ENCODE measurements around the gene PCNX2.

PCNX2 gene

DNA sequence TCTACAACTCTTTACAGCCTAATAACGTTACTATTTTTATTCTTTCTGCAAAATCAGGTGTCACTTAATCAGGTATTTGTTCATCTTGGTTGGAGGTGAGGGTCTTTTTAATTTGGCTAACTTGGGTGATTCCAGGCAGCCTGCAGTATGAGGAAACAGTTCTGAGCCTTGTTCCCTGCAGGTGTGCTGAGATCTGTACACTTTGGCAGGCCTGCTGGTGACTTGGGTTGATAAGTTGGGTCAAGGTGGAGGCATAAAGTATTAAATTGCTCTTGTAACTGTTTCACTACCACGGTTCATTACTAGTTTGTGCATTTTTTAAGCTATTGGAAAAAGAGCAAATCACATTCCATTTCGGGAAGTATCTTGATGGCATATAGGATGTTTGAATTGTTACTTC, 42.0 kb upstream of the PCNX2 start:
- no peak overlapping the region for H3K4me3 ChIP-seq (ENCODE audit: low read depth, low read length)
- TF ChIP-seq, protein P1, sequence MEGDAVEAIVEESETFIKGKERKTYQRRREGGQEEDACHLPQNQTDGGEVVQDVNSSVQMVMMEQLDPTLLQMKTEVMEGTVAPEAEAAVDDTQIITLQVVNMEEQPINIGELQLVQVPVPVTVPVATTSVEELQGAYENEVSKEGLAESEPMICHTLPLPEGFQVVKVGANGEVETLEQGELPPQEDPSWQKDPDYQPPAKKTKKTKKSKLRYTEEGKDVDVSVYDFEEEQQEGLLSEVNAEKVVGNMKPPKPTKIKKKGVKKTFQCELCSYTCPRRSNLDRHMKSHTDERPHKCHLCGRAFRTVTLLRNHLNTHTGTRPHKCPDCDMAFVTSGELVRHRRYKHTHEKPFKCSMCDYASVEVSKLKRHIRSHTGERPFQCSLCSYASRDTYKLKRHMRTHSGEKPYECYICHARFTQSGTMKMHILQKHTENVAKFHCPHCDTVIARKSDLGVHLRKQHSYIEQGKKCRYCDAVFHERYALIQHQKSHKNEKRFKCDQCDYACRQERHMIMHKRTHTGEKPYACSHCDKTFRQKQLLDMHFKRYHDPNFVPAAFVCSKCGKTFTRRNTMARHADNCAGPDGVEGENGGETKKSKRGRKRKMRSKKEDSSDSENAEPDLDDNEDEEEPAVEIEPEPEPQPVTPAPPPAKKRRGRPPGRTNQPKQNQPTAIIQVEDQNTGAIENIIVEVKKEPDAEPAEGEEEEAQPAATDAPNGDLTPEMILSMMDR (IDR thresholded peaks at IDR 0.05; ENCODE audit: low read depth, low read length) = no peak

DNA sequence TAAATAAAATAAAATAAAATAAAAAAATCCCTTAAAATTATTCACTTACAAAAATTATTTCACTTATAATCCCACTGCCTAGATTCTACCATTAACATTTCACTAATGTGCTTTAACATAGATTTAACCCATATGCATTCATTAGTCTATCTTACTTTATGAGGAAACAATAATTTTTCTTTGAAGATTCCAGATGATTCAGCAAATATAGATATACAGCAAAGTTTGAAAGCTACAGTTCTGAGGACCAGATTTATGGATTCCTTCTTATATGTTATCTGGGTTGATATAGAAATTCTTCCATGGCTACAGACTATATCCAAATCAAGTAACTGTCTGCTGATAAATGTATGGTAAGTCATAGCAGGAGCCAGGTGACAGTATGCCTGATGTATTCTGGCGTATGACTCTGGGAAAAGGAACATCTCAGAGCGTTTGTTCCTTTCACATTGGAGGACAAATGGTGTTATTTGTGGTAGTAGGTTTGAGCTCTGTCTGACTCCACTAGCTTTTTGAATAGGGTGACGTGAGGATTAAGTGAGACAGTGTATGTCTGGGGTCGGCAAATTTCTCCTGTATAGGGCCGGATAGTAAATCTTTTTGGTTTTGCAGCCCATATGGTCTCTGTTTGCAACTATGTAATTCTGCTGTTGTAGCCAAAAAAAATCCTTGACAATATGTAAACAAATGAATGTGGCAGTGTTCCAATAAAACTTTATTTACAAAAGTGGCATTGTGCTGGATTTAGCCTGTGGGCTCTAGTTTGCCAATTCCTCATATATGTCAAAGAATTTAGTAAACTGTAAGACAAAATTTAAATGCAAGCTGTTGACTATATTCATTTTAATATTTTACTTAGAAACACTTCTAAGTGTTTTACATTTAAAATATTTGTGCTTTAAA, 41.3 kb upstream of the PCNX2 start:
- TF ChIP-seq, protein P1 (IDR thresholded peaks at IDR 0.05; ENCODE audit: low read depth, low read length) = no peak
- H3K4me3 ChIP-seq (ENCODE audit: low read depth, low read length) = no peak overlapping the region

DNA sequence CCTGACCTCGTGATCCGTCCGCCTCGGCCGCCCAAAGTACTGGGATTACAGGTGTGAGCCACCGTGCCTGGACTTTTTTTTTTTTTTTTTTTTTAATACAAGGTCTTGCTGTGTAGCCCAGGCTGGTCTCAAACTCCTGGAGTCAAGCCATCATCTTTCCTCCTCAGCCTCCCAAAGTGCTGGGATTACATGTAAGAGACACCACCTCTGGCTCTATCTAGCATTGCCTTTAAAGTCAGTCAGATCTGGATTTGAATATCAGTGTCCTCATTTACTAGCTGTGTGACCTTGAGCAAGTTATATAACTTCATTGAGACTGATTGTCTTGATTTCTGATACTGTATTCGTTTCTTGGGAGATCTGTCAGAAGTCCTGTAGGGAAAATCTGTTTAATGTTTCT, 38.6 kb upstream of the PCNX2 start:
- H3K4me3 ChIP-seq (ENCODE audit: low read depth, low read length) = no peak overlapping the region
- TF ChIP-seq, protein P1 (IDR thresholded peaks at IDR 0.05; ENCODE audit: low read depth, low read length) = no peak

DNA sequence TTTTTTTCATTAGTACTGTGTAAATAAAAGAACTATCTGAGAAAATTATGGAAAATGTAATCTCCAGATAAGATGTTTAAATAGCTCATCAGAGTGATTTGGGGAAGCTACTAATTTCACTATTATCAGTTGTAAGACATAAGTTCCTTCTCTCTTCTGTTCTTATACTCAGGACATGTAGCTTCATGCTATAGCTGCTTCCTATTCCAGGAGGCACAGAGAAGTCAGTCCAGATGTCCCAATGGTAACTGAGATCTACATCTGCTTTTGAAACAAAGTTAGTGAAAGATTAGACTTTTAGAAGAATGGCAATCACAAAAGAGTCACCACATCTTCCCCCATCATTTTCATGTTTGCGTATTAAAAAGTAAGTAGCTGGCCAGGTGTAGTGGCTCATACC, 37.6 kb upstream of the PCNX2 start:
- no peak overlapping the region for H3K4me3 ChIP-seq (ENCODE audit: low read depth, low read length)
- TF ChIP-seq, protein P1 (IDR thresholded peaks at IDR 0.05; ENCODE audit: low read depth, low read length) = no peak

DNA sequence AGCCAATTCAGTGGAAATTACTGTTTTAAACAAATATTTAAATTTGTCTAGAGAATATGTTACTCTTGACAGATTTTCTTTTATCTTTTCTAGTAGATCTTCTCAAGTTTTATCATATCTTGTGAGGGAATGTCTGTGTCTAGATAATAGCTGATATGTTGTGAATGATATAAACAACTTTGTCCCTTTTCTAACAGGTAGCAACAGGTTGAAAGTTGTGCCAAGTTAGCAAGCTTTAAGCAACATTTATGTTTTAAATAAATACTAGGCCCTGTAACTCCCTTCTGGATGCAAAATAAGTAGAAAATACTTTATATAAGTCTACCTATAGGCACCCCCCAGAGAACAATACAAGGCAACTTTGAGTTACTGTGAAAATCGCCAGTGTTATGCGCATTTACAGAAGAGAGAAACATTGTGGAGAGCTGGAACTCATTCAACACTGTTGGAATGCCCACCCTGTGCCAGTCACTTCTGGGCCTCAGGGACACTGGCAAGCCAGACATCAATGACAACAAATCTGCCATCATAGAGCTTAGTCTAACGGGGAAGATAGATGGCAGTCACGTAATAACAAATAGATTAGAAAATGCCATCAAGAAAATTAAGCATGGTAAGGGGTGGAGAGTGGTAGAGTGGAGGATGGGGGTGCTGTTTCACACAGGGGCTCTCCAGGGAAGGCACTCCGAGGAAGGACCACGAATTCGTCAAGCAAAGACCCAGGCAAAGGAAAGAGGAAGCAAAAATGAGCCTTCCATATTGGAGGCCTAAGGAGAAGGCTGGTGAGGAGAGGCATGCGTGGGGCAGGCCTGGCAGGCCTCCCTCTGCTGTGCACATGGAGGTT, 36.4 kb upstream of the PCNX2 start:
- no peak overlapping the region for H3K4me3 ChIP-seq (ENCODE audit: low read depth, low read length)
- TF ChIP-seq, protein P1 (IDR thresholded peaks at IDR 0.05; ENCODE audit: low read depth, low read length) = no peak

DNA sequence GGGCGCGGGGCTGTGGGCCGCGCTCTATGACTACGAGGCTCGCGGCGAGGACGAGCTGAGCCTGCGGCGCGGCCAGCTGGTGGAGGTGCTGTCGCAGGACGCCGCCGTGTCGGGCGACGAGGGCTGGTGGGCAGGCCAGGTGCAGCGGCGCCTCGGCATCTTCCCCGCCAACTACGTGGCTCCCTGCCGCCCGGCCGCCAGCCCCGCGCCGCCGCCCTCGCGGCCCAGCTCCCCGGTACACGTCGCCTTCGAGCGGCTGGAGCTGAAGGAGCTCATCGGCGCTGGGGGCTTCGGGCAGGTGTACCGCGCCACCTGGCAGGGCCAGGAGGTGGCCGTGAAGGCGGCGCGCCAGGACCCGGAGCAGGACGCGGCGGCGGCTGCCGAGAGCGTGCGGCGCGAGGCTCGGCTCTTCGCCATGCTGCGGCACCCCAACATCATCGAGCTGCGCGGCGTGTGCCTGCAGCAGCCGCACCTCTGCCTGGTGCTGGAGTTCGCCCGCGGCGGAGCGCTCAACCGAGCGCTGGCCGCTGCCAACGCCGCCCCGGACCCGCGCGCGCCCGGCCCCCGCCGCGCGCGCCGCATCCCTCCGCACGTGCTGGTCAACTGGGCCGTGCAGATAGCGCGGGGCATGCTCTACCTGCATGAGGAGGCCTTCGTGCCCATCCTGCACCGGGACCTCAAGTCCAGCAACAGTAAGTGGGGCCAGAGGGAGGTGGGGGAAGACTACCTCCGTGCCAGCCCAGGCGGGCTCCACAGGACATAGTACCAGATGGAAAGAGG, 32.8 kb upstream of the PCNX2 start:
- TF ChIP-seq, protein P1 (IDR thresholded peaks at IDR 0.05; ENCODE audit: low read depth, low read length) = no peak
- H3K4me3 ChIP-seq (ENCODE audit: low read depth, low read length) = peak overlapping the region; percentile 41
